Stimulated activated CD4-positive, alpha-beta T cell treated with anti-CD3 and anti-CD28 coated beads, Interleukin-15, amount 100 ng/mL, for 1 hour (primary cell): ENCODE data around the gene INAVA.
"Not testable (repeated sequence)": the region's sequence is repeated elsewhere in the genome, so short reads cannot be mapped to it uniquely, and the experiment has no call there.

ENCODE experiments used
- DNase-seq, 2 donors: peaks; one replicate each; pipeline ENCODE4 v3.0.0-alpha.2; 2020; ENCODE audit warnings: low read depth in 1 of 2, low spot score in 1 of 2

The INAVA gene

GRCh38 chr1:200962631-200963030 lies 67.9 kb downstream of the INAVA start:
- no peak for DNase-seq

GRCh38 chr1:200963076-200963475 lies 68.4 kb downstream of the INAVA start:
- no peak for DNase-seq

- not testable (repeated sequence) for DNase-seq
These were observed 69.2 kb downstream of the INAVA start for GRCh38 chr1:200963888-200964287.
